A172 (cell line): ENCODE measurements around the gene SLC22A4. TPM values are rescaled to one million over a fixed set of nuclear protein-coding genes. Genes with fewer than 3 reads are reported as not detected.

ENCODE experiments used
- DNase-seq: peaks from one replicate; pipeline ENCODE4 v3.0.0-alpha.2; 2015; ENCODE audit warnings: low spot score
- total RNA-seq: library from RNA; depleted of rRNA; stranded (reverse); fragments of >200 nt; shearing (Covaris generic); gene quantifications from 2 replicates; pipeline ENCODE4 v1.2.3, GENCODE V29; 2014

Gene SLC22A4
- total RNA-seq, 1 experiment from 2014 or later = 4.9 TPM

DNA sequence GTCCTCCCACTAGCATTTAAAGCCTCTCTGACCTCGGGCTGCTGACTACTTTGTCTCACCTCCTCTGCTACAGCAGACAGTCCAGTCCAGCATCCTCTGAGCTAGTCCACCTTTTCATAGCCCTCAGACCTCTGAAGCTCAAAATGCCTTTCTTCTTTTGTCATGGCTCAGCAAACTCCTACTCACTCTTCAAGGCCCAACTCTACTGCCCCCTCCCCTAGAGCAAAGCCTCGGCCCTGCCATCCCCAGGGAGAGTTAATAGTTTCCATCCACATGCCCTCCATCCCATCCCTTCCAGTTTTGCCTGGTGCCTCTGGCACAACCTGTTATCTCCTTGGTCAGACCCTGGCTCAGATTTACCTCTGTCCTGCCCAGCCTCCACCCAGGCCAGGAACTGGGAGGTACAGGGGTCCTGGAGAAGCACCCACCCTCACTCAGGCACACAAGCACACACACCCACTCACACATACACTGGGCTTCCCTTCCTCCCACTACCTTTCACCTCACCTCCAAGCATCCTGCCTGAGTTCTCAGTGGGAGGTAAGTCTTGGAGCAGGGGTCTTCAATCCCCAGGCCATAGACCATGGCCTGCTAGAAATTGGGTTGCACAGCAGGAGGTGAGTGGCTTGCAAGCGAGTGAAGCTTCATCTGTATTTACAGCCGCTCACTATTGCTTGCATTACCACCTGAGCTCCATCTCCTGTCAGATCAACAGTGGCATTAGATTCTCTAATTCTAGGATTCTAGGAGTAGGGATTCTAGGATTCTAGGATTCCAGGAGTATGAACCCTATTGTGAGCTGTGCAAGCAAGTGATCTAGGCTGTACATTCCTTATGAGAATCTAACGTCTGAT, 18.6 kb upstream of the SLC22A4 start:
- no peak for DNase-seq

DNA sequence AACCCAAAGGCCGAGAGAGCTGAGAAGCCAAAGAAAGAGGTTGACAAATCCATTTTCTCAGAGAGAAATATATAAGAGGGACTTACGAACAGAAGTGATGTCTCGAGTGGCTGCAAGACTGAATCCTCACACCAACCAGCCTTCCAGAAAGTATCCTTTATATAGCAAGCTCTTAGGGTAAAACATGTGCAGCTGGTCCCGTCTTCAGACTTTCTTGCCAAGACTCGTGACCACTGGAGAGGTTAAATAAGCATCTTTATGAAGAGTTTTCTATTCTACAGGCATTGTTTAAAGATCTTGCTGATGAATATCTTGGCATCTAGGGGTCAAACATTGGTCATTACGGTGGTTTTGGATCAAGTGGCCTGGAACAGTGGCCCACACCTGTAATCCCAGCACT, 16.9 kb upstream of the SLC22A4 start:
- no peak for DNase-seq

DNA sequence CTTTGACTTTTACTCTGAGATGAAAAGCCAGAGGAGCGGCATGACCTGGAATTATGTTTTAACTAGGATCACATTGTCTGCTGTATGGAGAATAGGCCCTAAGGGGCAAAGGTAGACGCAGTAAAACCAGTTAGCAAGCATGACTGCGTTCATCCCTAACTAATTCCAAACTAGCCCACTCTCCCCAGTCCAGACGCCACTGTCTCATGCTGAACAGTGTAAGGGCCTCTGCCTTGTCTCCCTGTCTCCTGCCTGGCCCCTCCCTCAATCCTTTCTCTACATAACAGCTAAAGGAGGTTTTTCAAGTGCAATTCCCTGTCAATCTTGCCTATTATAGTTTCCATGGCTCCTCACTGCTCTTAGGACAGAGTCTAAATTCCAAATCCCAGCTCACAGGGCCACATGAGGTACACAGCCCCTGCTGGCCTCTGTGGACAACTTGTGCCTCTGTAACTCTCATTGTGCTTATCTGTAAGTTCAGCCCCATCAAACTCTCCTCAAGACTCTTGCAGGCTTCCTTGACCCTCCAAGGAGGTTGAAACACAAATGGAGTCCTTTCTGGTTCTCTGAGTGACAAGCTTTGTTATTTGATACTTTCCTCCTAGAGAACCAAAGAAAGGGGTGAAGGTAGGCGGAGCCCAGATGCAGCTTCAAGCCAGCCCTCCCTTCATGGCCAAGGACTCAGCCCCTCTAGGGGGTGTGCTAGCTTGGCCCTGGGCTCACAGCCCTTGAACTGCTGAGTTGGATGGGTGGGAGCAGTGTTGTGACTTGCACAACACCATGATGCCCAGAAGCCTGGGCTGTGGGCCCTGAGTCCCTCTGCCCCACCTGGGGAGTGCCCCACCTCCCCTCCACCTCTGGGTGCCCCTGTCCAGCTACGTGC, 16.0 kb upstream of the SLC22A4 start:
- no peak for DNase-seq

DNA sequence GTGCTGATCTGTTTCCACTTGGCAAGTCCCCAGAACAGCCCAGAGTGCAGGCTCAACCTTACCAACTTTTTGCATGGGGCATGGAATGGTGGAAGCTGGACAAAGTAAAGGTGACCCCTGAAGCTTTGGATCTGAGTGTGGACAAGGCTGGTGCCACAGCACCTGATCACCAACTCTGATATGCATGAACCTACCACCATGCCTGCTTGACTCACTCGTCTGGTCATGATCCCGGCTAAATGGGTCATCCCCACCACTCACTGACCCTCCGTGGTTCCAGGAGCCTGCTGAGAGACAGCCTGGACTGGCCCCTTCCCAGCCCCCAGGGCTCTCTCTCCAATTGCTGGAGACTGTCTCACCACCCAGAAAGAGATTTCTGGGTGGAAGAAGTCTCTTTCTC, 14.4 kb upstream of the SLC22A4 start:
- no peak for DNase-seq

DNA sequence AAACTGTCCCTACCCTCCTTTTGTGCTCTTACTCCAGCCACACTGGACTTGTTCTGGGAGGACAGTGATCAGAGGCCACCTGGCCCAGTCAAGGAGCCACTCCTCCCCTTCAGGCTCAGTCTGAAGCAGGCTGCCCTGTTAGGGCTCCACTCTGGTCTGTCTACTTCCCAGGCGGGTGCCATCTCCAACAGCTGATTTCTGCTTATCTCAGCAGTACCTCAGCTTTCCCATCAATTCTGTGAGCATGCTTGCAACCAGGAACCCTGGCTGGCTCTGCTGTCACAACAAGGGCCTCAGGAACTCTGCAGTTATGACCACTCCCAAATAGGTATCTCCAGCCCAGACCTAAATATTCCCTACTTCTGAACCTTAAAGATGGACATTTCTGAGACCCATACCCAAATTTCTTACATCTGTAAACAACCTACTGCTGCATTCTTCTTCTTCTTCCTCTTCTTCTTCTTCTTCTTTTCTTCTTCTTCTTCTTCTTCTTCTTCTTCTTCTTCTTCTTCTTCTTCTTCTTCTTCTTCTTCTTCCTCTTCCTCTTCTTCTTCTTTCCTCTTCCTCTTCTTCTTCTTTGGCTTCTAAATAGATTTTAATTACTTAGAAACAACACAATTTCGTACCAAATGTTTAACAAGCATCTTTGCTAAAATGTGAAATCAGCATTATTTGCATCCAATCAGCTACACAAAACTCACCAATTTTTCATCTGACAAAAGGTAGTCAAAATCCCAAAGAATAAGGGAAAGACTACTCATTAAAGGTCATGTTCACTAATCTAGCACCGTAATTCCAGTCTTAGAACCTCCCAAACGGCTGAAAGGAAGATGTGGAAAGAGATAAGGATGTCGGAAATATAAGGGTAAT, 13.6 kb upstream of the SLC22A4 start:
- DNase-seq = no peak

- no peak for DNase-seq
These were observed 12.2 kb upstream of the SLC22A4 start for GRCh38 chr5:132281856-132282614.

DNA sequence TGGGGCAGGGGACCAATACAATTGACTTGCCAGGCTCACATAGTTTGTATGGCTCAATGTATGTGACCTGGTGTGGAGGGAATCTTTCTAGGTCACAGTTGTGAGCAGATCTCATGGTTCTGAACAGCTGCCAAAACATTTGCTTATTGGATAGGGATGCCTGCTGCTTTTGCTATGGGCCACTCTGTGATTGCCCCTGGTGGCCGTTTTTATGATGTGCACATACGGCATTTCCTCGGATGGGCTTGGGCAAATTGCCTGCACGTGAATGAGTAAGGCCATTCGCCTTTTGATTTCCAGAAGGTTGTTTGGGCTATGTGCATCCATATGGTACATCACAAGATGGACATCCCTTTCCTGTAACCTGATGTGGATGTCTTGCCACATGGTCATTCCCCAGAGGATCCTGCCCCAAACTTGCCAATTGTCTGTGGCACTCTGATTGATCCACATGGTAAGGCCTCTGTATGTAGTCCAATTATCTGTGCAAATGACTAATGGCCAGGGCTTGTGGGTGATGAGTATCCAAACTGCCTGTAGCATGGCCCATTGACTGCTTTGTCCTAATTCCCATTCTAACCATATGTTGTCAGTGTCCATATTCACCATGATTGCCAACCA, 10.7 kb upstream of the SLC22A4 start:
- no peak for DNase-seq

DNA sequence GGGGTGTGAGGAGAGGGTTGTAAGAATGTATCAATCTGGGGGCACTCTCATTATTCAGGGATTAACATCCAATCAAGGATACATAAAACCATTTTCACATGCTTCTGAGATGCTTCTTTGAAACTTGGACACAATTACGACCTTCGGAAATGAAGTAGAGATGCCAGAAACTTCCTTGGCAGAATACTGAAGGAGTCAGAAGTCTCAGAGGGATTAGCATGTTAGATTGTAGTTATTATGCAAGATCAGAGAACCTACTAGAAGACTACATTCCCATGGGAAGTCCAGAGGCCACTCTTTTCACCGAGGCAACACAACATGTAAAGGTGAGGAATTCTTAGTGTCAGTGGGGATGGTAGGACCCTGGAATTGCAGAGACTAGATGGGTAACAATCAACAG, 5.1 kb upstream of the SLC22A4 start:
- DNase-seq = no peak

DNA sequence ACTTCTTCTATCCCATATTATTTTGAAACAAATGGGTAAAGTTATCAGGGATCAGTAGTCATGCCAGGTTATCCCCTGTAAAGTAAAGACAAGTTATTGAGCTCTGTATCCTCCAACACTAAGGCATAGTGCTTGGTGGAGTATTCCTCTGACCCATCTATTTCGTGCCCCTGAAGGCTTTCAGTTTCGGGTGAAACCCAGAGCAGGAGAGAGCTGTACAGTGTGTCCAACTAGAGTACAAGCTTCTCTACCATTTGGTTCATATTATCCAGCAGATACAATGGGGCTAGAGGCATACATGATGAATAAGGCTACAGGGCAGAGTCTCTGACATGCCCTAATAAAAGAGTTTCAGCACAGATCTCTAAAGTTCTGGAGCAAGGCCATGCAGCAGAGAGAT, 3.2 kb upstream of the SLC22A4 start:
- no peak for DNase-seq

DNA sequence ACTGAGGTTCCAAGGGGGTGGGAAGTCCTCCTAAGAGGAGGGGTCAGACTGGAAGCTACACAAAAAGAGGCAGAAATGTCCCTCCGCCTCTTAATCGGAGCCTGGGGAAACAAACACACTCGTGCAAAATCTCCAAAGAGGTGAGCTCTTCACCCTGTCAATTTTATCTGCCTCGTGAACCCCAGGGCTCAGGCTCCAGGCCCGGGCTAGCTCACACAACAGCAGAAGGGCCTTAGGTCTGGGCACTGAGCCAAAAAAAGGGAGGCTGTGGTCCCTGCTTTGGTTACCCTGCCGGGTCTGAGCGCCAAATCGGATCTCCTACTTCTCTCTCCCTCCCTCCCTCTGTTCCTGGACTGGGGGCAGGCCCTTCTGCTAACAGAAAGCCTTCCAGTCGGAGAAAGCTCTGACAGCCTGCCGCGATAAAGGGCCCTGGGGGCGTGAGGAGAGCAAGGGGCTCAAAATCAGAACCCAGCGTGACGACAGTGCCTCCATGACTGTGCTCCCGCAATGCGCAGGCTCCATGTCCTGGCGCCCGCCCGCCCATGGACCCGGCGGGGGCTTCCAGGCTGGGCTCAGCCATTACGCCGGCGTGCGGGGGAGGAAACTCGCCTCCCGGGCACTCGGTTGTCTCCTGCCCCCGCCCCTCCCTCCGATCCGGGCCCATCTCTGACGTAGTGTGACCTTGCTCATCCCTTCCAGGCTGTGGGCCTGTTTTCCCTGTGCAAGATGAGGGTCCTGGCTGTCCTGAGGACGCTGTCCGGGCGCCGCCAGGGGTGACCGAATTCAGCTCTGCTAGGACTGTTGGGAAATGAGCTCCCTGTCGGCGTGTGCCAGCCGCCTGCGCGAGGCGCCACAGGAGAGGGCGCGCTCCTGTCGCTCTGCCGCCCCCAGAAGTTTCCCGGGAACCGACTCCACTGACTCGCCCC, 865 bp upstream of the SLC22A4 start:
- peak; percentile 75 for DNase-seq

DNA sequence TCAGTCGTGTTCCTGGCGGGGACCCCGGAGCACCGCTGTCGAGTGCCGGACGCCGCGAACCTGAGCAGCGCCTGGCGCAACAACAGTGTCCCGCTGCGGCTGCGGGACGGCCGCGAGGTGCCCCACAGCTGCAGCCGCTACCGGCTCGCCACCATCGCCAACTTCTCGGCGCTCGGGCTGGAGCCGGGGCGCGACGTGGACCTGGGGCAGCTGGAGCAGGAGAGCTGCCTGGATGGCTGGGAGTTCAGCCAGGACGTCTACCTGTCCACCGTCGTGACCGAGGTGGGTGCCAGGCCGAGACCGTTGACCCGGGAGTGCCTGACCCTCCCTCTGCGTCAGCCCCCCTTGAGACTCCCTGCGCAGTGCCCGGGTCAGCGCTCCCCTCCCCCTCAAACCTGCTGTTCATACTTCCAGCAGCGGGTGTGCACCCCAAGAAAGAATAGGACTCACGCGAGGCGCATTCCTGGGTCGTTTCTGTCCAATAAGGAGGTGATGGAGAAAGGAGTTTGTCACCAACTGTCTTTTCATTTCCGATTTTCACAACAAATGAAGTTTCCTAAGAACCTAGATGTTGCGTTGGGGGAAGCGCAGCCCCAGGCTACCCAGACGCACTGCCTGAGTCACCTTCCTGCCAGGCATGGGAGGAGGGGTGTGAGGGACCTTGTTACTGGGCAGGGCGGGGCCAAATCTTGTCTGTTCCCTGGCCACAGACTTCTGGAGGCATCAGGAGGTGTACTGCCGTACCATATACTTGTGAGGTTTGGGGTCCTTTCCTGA, 722 bp downstream of the SLC22A4 start:
- DNase-seq = peak; percentile 89

DNA sequence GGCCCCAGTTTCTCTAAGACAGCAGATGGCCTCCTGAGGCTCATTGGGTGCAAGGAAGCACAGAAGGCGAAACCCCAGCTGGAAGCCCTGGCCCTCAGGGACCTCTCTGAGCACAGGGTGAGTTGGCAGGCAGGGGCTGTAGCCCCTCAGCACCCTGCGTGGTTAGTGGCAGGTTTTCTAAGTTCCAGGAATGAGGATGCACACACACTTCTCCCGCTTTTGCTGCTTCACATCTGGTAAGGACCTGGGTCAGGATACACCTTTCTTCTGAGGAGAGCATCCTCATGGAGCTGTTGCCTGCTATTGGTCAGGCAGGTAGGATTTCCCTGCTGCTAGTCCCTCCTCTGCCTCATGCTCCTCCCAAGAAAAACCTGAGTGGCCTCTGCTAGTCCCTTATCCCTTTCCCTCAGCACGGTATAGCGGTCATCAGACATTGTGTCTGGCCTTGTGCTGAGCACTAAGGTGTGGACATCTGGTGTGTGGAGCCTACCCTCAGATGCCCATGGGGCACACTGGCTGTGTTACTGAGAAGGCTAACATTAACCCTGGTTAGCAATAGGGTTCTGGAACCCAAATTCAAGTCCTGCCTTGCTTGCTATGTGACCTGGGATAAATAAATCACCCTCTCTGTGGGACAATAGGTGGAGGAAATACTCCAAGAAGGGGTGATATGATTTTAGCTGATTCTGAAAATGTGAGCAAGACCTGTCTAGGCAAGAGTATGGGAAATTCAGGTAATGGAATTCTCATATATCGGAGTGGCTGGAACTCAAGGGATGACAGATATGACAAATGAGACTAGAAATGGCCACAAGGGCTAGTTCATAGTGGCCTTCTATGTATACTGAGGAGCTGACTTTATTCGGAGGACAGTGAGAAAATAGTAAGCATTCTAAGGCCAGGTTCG, 1.6 kb downstream of the SLC22A4 start:
- DNase-seq = peak; percentile 16

DNA sequence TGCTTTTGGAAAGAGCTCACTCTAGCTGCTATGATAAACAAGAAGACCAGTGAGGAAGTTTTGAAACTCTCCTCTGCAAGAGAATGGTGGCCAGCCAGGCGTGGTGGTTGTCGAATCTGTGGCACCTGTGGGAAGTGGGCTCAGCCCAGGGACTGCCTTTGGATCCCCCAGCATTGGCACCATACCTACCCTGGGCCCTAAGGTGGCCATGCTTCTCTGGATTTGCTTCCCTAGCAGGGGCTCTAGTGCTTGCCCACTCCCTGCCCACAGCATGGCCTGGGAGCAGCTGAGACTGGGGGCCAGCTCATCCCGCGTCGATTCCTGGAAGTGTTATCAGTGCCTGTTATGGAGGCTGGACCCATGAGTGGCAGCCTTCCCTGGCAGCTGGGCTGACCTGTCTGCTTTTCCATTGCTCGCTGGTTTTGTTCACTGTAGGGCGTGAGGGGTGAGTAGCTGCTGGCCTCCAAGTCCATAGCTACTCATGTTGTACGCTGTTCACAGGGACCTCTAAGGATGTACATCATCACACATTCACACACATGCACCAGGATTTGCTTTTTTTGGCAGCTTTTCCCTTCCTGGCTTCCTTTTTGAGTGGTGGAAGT, 2.3 kb downstream of the SLC22A4 start:
- no peak for DNase-seq

GRCh38 chr5:132297211-132297940, 3.2 kb downstream of the SLC22A4 start:
- no peak for DNase-seq

DNA sequence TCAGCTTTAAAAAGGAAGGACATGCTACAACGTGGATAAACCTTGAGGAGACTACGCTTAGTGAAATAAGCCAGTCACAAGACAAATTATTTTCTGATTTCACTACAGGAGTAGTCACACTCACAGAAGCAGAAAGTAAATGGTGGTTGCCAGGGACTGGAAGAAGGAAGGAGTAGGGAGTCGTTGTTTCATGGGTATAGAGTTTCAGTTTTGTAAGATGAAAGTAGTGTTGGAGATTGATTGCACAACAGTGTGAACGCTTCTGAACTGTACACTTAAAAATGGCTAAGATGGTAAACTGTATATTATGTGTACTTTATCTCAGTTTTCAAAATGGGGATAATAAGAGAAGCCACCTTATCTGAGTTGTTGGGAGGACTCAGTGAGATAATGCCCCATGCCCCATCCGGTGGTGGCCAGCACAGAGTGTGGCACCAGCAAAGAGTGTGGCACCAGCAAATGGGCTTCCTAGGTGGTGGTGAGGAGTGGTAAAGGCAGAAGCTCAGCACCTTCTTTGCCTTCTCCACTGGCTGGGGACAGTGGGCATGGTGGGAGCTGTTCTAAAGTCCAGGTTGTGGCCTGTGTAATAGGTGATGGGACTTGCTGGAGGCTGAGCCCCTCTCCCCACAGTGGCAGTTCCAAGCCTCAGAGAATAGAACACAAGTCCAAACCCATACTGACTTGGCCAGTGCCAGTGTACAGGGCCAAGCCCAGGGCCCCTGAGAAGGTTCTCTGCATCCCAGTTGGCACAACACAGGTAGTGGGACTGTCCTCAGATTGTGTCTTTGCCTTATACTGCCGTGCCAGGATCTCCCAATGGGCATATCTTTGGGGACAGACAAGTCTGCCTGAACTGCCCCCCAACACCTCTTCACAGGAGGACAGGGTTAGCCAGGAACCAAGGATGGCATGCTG, 4.4 kb downstream of the SLC22A4 start:
- DNase-seq = no peak
